NCI-H146 treated with DMSO at 0.1 percent for 48 hours (cell line): ENCODE measurements around the gene ZNF574.
A peak's percentile ranks its signal among the peaks of the same experiment; 100 is the strongest.
"Not testable (repeated sequence)": the region's sequence is repeated elsewhere in the genome, so short reads cannot be mapped to it uniquely, and the experiment has no call there.

ENCODE experiments used
- DNase-seq: peaks from one replicate; lab custom pipeline; 2025; ENCODE audit not compliant: unreplicated experiment; lab: John Stamatoyannopoulos, UW

ZNF574 gene

DNA sequence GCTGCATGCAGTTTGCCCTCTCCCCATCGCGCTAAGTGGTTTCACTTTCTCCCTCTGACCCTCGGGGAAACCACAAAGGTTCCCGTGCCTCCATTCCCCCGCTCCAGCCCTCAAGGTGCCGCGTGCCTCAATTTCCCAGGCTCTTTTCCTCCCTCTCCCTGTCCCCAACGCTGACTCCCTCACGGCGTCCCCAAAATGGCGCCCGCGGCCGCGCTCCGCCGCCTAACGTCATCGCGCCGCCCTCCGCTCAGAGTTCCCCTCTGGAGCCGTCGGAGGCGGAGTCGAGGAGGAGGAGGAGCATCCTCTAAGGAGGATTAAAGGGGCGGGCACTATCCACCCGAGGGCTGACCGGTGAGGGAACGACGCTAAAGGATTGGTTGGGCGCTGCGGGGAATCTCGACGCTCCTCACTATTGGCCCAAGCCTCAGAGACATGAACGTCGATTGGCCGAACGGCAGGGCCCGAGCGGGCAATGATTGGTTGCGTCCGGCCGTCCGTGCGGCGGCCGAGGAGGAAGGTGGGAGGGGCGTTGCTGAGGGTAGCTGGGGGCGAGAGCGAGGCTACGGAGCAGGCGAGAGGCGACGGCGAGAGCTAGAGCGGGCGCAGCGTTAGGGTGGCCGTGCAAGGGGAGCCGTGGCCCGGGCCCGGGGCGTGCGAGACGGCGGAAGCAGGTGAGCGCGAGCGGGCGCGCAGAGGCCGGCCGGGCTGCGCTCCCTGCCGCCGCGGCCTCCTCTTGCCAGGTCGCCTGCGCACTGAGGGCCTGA, at the start of gene ZNF574:
ZNF574 (plus strand) TSS at position 551 of the 764 bp plus-strand sequence. CDS start 2,441 bp downstream, outside the sequence.
- DNase-seq, result peak; percentile 99

DNA sequence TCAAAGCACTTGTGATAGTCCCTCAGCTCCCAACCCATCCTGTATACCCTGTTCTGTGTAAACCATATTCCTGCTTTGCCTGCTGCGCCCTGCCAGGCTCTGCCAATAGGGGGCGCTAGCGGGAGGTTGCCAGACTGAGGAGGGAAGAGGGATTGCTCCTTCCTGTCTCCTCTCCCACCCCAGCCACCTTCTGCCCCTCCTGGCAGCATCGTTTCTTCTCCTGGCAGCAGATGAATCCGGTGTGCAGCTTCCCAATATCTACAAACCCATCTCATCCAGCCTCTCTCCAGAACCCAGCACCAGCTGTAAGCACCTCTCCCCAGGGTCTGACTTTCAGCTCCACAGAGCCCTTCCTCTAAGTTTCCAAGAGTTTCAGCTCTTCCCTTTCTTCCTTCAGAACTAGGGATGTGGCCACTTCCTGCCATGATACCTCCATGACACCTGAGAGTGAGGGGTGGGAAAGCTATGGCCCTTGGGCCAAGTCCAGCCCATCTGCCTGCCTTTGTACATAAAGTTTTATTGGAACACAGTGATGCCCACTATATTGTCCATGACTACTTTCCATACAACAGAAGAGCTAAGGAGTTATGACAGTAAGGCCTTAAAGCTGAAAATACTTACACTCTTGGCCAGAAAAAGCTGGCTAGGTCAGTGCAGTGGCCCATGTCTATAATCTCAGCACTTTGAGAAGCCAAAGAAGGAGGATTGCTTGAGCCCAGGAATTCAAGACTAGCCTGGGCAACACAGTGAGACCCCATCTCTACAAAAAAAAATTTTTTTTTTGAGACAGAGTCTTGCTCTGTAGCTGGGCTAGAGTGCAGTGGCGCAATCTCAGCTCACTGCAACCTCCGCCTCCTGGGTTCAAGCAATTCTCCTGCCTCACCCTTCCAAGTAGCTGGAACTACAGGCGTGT, 47.4 kb upstream of the ZNF574 start:
- DNase-seq, result no peak

DNA sequence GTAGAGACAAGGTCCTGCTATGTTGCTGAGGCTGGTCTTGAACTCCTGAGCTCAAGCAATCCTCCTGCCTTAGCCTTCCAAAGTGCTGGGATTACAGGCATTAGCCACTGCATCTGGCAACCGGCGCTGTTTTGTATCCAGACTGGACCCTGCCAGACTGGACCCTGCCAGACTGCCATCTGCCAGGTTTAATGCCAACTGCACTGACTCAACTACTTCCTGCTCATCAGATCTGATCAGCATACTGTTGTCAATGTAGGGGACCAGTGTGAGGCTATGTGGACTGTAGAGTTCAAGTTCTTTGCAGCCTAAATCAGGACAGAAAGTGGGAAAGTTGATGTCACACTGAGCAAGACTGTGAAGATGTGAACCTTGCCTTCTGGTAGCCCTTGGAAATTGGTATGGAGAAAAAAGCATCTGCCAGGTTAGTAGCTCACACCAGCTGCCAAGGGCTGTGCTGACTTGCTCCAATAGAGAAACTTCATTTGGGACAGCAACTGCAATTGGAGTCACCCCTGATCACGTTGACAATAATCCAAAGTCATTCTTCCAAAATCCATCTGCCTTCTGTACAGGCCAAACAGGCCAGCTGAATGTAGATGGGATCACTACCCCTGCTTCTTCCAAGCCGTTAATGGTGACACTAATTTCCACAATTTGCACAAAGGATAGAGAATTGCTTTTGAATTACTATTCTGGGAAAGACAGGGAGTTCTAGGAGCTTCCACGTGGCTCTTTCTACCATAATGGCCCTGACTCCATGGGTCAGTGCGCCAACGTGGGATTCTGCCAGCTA, 45.1 kb upstream of the ZNF574 start:
- no peak for DNase-seq

DNA sequence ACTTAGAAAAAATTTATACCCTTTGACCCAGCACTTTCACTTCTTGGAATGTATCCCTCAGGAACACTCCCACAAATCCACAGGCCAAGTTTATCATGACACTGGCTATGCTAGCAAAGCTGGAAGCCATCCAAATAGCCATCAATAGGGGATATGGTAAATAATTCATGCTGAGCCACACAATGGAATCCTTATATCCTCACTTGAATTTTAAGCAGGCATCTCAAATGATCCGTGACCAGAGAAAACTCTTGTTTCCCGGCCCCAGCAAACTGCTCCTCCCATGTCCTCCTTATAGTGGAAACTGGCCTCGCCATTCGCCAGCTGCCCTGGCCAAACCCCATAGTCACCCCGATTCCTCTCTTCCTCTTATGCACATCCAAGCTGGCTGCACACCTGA, 43.5 kb upstream of the ZNF574 start:
- DNase-seq, result peak; percentile 99

GRCh38 chr19:42033413-42033812, 42.6 kb upstream of the ZNF574 start:
- no peak for DNase-seq

DNA sequence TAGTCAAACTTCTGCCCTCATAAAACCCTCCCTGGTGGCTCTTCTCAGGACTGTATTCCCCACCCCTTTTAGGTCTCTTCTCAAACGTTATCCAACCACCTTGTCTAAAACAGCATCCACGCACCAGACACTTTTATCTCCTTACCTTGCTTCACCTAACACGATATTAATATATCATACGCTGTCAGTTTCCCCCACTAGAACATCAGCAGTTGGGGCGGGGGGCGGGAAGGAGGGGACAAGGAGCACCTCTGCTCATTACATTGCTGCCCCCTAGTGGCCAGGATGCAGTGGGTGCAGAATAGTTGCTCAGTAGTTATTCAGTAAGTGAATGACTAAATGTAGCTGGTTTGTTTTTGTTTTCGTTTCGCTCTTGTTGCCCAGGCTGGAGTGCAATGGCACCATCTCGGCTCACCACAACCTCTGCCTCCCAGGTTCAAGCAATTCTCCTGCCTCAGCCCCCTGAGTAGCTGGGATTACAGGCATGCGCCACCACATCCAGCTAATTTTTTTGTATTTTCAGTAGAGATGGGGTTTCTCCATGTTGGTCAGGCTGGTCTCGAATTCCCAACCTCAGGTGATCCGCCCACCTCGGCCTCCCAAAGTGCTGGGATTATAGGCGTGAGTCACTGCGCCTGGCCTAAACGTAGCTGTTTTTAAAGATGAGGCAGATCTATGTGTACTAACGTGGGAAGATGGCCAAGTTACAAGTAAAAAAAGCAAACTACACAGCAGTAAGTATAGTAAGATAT, 41.1 kb upstream of the ZNF574 start:
- DNase-seq, result peak; percentile 29

- DNase-seq, result no peak
Observed at GRCh38 chr19:42037649-42038048, 38.3 kb upstream of the ZNF574 start.

DNA sequence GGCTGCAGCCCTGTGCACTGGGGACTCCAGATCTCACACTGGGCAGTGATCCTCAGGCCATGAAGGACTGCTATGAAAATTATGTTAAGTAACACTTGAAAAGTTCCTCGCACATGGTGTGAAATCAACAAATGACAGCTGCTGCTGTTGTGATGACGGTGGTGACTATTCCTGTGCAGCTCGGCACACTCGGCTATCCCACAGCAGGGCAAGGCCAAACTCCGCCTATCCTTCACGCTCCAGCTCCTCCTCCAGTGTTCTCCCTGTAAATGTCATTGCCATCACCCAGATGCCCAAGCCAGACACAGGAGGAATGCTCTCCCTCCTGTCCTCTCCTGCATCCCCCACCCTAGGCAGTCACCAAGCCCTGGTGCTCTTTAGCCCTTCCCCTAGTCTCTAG, 37.3 kb upstream of the ZNF574 start:
- DNase-seq, result no peak

DNA sequence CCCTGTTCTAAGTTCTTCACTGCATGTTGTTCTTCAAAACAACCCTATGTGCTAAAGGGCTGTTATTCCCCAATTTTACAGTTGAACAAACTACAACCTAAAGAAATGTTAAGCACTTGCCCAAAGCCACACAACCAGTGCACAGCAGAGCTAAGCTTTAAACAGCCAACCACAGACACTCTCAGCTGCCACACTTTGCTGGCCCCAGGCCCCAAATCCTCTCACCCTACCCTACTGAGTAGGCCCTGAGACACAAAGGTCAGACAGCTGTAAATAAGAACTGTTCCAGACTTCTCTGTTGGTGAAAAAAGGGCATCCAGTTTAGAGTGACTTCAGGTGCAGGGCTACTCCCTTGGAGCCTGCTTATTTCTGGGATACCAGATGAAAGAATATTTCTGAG, 35.9 kb upstream of the ZNF574 start:
- no peak for DNase-seq

DNA sequence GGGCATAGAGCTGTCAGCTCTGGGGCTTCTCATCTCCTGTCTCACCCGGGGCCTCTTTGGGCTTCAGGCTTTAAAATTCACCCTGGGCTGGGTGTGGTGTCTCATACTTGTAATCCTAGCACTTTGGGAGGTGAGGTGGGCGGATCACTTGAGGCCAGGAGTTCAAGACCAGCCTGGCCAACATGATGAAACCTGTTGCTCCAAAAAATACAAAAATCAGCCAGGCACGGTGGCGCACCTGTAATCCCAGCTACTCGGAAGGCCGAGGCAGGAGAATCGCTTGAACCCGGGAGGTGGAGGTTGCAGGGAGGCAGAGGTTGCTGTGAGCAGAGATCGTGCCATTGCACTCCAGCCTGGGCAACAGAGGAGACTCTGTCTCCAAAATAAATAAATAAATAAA, 35.5 kb upstream of the ZNF574 start:
- not testable (repeated sequence) for DNase-seq

DNA sequence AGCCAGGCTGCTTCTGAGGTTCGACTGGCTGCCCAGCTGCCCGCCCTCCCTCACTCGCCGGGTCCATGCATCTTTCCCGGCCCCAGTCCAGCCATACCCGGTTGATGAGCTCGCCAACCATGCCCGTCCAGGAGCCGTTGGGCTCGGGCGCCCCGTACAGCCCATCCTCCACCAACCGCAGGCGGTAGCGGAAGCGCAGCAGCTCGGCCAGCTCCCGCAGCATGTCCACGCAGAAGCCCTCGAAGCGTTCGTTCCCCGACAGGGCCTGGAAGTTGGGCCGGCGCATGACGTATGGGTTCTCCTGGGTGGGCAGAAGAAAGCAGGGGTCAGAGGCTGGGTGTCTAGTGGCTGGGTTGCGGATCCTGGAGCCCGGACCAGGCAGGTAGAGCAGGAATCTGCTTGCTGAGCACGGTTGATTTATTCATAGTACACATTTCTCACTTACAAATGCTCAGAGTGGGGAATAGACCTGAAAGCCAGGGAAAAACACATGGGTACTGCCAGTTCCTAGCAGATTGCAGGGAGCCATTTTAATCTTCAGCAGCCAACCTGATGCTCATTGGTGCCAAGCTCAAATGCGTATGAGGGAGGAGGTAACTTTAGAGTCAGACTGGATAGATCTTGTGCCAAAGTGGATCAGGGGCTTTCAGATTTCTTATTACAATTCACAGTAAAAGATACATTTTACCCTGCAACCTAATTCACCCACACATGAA, 33.4 kb upstream of the ZNF574 start:
- no peak for DNase-seq

GRCh38 chr19:42045575-42045974, 30.4 kb upstream of the ZNF574 start:
- no peak for DNase-seq

GRCh38 chr19:42048992-42049391, 27.0 kb upstream of the ZNF574 start:
- no peak for DNase-seq

GRCh38 chr19:42051166-42052115, 24.5 kb upstream of the ZNF574 start:
- DNase-seq, result no peak

GRCh38 chr19:42052241-42052863, 23.6 kb upstream of the ZNF574 start:
- no peak for DNase-seq

DNA sequence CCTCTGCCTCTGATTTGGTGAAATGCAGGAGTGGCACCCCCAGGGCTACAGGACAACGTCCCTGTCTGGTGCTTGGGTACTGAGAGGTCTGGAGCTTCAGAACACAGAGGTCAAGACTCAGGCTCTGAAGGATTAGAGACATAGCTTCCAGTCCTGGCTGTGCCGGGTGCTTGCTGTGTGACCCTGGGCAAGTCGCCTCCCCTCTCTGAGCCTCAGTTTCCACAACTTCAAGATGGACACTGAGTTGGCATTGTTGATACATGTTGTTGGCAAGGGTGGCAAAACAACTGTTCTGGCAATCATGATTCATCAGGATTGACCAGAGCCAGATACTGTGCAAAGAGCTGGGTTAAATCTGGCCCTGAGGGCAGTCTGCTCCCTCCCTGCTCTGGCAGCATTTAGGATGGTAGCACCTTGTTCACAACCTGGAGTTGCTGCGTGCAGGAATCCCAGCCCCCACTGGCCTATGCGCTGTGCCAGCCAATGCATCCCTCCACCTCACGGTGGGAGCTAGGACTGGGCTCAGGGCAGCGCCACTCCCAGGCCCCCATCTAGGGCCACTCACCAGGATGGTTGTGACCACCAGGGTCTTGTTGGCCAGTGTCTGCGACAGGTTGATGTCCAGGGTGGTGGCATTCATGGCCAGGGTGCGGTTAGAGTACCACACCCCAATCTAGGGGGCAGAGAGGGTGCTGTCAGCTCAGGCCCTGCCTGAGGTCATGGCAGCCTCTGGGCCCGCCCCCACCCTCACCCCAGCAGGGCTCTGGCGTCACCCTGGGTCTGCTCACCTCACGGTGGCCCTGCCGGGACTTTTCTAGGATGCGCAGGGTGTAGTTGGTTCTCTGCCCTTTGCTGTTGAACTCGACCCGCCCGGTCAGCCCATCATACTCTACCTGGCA, 22.7 kb upstream of the ZNF574 start:
- DNase-seq, result no peak

DNA sequence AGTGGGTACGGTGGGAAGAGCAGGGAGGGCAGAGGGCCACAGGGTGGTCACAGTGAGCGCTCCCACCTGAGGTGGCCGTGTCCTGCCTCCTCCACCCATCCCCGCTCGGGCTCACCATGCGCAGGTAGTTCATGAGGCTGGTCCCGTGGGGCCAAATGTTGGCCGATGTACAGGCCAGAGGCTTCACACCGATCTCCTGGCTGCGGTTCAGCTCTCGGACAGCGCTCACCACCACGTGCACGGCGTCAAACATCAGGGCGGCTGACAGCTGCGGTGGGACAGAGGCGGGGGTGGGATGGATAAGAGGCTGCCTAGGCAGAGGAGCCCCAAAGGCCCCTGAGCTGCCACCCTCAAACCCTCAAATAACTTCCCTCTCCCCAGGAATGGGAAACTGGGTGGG, 21.8 kb upstream of the ZNF574 start:
- DNase-seq, result no peak
